ENCODE measurements around the gene DPY30.

Gene DPY30

DNA sequence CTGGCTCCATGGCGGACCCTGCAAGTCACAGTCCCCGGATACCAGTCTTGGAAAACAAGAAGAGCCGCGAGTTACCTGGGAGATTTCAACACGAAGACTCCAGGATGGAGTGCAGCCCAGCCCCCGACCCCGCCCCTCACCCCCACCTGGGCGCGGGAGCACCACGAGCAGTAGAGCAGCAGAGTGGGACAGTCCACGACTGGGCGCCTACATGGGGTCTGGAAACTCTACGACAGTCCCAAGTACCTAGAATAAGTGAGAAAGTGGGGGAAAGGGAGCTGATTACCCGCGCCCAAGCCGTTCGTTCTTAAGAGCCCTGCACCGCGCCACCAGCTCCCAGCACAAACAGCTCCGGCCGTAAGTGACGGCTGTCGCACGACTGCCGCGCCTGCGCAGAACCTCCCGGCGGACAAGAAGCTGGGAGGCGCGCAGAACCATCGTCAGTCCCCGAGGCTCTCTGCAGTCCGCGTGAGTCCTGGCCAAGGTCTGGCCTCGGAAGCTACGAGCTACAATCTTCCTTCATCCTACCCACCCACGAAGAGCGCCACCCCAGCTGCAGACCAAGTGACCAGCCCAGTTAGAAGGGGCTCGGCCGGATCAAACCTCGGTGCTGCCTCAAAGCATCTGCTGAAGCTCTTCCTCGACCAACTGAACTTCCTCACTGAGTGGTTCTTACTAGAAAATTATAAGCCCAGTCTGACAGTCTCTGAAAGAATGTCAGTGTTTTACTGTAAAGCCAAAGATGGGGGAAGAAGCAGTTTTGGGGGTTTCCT is at the start of gene DPY30:
Gene DPY30 (minus strand): TSS at position 359 of the 773 bp plus-strand sequence. CDS start 349 bp downstream, at position 10.
- peak within 1 kb of the TSS; percentile 85 for H3K9ac ChIP-seq (ENCODE audit: low read depth, low read length, poor library complexity, severe bottlenecking)
- H3K4me2 ChIP-seq (ENCODE audit: low read depth, low read length, poor library complexity, severe bottlenecking): peak within 1 kb of the TSS; percentile 88

DNA sequence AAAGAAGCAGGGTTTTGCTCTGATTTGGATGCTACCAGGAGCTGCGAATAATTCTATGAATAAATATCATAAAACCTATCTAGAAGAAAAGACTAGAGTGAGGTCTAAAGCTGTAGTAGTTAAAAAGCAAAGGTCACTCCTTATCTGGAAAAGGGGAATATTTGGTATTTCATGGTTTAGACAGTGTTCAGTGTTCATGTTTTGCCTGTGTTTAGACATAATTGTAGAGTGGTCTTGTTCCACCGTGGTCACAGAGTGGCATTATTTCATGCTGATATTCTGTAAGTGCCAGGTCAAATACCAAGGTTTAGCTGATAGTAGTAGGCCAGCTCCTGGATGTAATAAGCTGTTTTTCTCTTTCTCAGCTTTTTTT is 34.5 kb upstream of the DPY30 start:
- Histone ChIP-seq H3K9ac (ENCODE audit: low read depth, low read length, poor library complexity, severe bottlenecking) (no peak overlapping the region), H3K79me2 (ENCODE audit: insufficient read depth, low read length) (peaks cover 46% of the 10 kb centered on the region; the same call in 1 of the 2 replicates), H3K4me2 (ENCODE audit: low read depth, low read length, poor library complexity, severe bottlenecking) (no peak overlapping the region), H3K36me3 (ENCODE audit: insufficient read depth, low read length) (no peaks in the 10 kb centered on the region), H3K9me3 (ENCODE audit: insufficient read depth, low read depth, low read length) (no peaks in the 10 kb centered on the region), H3K27me3 (ENCODE audit: insufficient read depth, low read length, poor library complexity, severe bottlenecking) (no peaks in the 10 kb centered on the region), H3K4me1 (ENCODE audit: insufficient read depth, low read length, poor library complexity, severe bottlenecking) (peaks cover 12% of the 10 kb centered on the region), H3K9me2 (replicated peaks; ENCODE audit: low read depth, low read length) (no peaks in the 10 kb centered on the region), H4K20me1 (ENCODE audit: insufficient read depth, low read length, poor library complexity, severe bottlenecking) (peaks cover 5% of the 10 kb centered on the region), H3F3A (ENCODE audit: low read depth) (no peaks in the 10 kb centered on the region), H2AFZ (ENCODE audit: low read length) (no peak overlapping the region), H3K4me3 (ENCODE audit: low read length, poor library complexity, severe bottlenecking) (no peak overlapping the region)
- no peak for TF ChIP-seq EZH2phosphoT487 (IDR thresholded peaks at IDR 0.05; ENCODE audit: borderline replicate concordance)
- TF ChIP-seq, protein P1, sequence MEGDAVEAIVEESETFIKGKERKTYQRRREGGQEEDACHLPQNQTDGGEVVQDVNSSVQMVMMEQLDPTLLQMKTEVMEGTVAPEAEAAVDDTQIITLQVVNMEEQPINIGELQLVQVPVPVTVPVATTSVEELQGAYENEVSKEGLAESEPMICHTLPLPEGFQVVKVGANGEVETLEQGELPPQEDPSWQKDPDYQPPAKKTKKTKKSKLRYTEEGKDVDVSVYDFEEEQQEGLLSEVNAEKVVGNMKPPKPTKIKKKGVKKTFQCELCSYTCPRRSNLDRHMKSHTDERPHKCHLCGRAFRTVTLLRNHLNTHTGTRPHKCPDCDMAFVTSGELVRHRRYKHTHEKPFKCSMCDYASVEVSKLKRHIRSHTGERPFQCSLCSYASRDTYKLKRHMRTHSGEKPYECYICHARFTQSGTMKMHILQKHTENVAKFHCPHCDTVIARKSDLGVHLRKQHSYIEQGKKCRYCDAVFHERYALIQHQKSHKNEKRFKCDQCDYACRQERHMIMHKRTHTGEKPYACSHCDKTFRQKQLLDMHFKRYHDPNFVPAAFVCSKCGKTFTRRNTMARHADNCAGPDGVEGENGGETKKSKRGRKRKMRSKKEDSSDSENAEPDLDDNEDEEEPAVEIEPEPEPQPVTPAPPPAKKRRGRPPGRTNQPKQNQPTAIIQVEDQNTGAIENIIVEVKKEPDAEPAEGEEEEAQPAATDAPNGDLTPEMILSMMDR (conservative IDR thresholded peaks at IDR 0.05; ENCODE audit: low read length): no peak

More for the DNA sequence above, at the start of gene DPY30:
- no peaks in the 10 kb centered on the region for H3K9me3 ChIP-seq (ENCODE audit: insufficient read depth, low read depth, low read length)
- H3K9me2 ChIP-seq (replicated peaks; ENCODE audit: low read depth, low read length): no peaks in the 10 kb centered on the region
- H4K20me1 ChIP-seq (ENCODE audit: insufficient read depth, low read length, poor library complexity, severe bottlenecking): peaks cover 5% of the 10 kb centered on the region
- no peaks in the 10 kb centered on the region for H3K27me3 ChIP-seq (ENCODE audit: insufficient read depth, low read length, poor library complexity, severe bottlenecking)
- peaks cover 15% of the 10 kb centered on the region for H3K4me1 ChIP-seq (ENCODE audit: insufficient read depth, low read length, poor library complexity, severe bottlenecking)
- TF ChIP-seq, protein P1 (conservative IDR thresholded peaks at IDR 0.05; ENCODE audit: low read length): no peak
- TF ChIP-seq EZH2phosphoT487 (IDR thresholded peaks at IDR 0.05; ENCODE audit: borderline replicate concordance): no peak
- H3K79me2 ChIP-seq (ENCODE audit: insufficient read depth, low read length): peaks cover 11% of the 10 kb centered on the region
- no peaks in the 10 kb centered on the region for H3F3A ChIP-seq (ENCODE audit: low read depth)
- H3K36me3 ChIP-seq (ENCODE audit: insufficient read depth, low read length): no peaks in the 10 kb centered on the region
- peak within 1 kb of the TSS; percentile 98 for H2AFZ ChIP-seq (ENCODE audit: low read length)
- peak within 1 kb of the TSS; percentile 88 for H3K4me3 ChIP-seq (ENCODE audit: low read length, poor library complexity, severe bottlenecking)

DNA sequence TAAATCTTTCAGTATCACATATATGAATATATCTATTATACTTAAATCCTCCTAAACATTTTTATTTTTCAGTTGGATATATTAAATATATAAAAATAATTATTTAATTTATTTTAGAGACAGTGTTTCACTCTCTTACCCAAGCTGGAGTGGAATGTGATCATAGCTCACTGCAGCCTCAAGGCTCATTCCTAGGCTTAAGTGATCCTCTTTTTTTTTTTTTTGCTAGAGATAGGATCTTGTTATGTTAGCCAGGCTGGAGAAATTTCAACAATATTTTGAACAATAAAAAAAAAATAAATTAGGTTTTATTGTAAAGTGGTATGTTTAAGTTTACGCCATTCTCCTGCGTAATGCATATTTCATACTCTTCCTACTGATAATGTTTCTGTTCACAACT is 27.9 kb upstream of the DPY30 start:
- peaks cover 62% of the 10 kb centered on the region for H3K79me2 ChIP-seq (ENCODE audit: insufficient read depth, low read length)
- H3F3A ChIP-seq (ENCODE audit: low read depth): no peaks in the 10 kb centered on the region
- no peaks in the 10 kb centered on the region for H3K27me3 ChIP-seq (ENCODE audit: insufficient read depth, low read length, poor library complexity, severe bottlenecking)
- peak overlapping the region; percentile 87 for H3K4me2 ChIP-seq (ENCODE audit: low read depth, low read length, poor library complexity, severe bottlenecking)
- no peak for TF ChIP-seq EZH2phosphoT487 (IDR thresholded peaks at IDR 0.05; ENCODE audit: borderline replicate concordance)
- TF ChIP-seq, protein P1 (conservative IDR thresholded peaks at IDR 0.05; ENCODE audit: low read length): no peak
- no peaks in the 10 kb centered on the region for H3K9me2 ChIP-seq (replicated peaks; ENCODE audit: low read depth, low read length)
- no peak overlapping the region for H3K4me3 ChIP-seq (ENCODE audit: low read length, poor library complexity, severe bottlenecking)
- H3K36me3 ChIP-seq (ENCODE audit: insufficient read depth, low read length): no peaks in the 10 kb centered on the region
- H3K9ac ChIP-seq (ENCODE audit: low read depth, low read length, poor library complexity, severe bottlenecking): no peak overlapping the region
- no peaks in the 10 kb centered on the region for H3K9me3 ChIP-seq (ENCODE audit: insufficient read depth, low read depth, low read length)
- H2AFZ ChIP-seq (ENCODE audit: low read length): no peak overlapping the region
- peaks cover 33% of the 10 kb centered on the region for H3K4me1 ChIP-seq (ENCODE audit: insufficient read depth, low read length, poor library complexity, severe bottlenecking)
- H4K20me1 ChIP-seq (ENCODE audit: insufficient read depth, low read length, poor library complexity, severe bottlenecking): peaks cover 13% of the 10 kb centered on the region
